Measurements from ENCODE around the gene IL32. TPM values are rescaled to one million over a fixed set of nuclear protein-coding genes. Genes with fewer than 3 reads are reported as not detected.

IL32 gene
- total RNA-seq, 2 experiments from 2014 or later, result 2,973 to 3,212 TPM

DNA sequence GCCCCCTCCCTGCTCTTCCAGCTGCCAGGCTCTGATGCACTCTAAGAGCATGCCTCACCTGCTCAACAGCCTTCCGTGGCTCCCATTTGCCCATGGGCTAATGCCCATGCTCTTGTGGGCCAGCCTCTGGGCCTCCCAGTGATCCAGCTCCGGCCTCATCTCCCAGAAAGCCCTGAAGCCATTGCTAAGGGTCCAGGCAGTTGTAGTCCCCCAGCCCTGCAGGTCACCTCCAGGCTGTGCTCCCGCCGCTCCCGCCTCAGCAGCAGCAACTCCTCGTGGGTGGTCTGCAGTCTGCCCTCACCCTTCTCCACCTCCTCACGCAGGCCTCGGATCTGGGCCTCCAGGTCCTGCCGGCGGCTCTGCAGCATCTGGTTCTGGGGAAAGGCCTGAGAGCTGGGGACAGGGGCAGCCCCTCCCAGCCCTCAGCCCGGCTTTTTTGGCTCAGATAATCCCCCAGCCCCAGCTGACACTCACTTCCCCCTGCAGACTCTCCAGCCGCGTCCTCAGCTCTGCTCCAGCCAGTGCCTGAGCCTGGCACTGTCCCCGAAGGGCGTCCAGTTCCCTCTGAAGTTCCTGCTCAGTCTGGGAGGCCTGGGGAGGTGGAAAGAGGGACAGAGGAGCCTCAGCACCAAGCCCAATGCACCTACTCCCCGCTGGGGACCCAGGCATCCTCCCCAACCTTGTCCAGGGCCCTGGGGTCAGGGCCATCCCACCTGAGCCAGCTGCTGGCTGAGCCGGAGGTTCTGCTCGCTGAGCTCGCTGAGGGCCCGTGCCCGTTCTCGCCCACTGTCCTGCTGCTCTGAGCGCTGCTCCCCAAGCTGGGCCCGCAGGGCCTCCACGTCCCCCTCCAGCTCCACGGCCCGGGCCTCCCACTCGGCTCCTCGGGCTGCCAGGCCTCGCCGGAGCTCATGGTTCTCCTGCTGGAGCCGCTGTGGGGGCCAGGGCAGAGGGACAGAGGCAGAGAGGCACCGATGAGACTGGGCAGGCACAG is 34.9 kb upstream of the IL32 start:
- peaks cover 16% of the 10 kb centered on the region for H3K36me3 Mint-ChIP-seq (ENCODE audit: low read depth)
- no peak overlapping the region for H3K27ac Mint-ChIP-seq
- DNase-seq, result no peak
- CTCF ChIA-PET, result interaction anchor here (0.6 to 9.5 kb wide), 15 partner anchors 9 to 589 kb away, joined by 3 to 119 read pairs (median 5); partner anchors contain the start of genes CLDN6, HCFC1R1, IL32 and MMP25
- H3K9me3 Mint-ChIP-seq, result no peaks in the 10 kb centered on the region
- peaks cover 54% of the 10 kb centered on the region for H3K27me3 Mint-ChIP-seq
- peak overlapping the region; percentile 60 for H3K4me3 Mint-ChIP-seq
- POLR2A ChIA-PET, result interaction anchor here (0.6 to 0.9 kb wide), 2 partner anchors 18 to 548 kb away, joined by 3 to 5 read pairs; no protein-coding TSS in a partner anchor
- peaks cover 33% of the 10 kb centered on the region for H3K4me1 Mint-ChIP-seq

DNA sequence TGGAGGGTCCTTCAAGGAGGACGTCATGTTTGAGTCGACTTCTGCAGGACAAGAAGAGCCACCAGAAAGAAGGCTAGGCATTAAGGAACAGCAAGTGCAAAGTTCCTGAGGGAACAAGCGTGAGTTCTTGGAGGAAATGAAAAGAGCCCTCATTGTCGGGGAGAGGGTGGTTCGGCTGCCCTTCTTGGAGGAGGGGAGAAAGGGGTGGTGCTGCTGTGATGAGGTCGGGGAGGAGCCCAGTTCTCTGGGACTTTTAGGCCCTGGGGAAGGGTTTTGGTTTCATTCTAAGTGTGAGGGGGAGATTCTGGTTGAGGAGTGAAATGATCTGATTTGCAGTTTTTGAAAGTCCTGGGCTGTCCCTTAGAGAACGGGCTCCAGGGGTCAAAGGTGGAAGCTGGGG is 32.8 kb upstream of the IL32 start:
- Mint-ChIP-seq H3K9me3 (no peaks in the 10 kb centered on the region), H3K4me1 (peaks cover 34% of the 10 kb centered on the region), H3K27ac (no peak overlapping the region), H3K27me3 (peaks cover 66% of the 10 kb centered on the region), H3K4me3 (no peak overlapping the region), H3K36me3 (ENCODE audit: low read depth) (peaks cover 2% of the 10 kb centered on the region)
- DNase-seq, result no peak
- CTCF ChIA-PET, result interaction anchor here (0.9 to 9.5 kb wide), 11 partner anchors 9 to 115 kb away, joined by 3 to 119 read pairs (median 7); partner anchors contain the start of genes CLDN6, HCFC1R1, IL32 and MMP25
- POLR2A ChIA-PET, result interaction anchor here (0.7 kb wide), 1 partner anchor 254 kb away, joined by 3 read pairs; no protein-coding TSS in a partner anchor

DNA sequence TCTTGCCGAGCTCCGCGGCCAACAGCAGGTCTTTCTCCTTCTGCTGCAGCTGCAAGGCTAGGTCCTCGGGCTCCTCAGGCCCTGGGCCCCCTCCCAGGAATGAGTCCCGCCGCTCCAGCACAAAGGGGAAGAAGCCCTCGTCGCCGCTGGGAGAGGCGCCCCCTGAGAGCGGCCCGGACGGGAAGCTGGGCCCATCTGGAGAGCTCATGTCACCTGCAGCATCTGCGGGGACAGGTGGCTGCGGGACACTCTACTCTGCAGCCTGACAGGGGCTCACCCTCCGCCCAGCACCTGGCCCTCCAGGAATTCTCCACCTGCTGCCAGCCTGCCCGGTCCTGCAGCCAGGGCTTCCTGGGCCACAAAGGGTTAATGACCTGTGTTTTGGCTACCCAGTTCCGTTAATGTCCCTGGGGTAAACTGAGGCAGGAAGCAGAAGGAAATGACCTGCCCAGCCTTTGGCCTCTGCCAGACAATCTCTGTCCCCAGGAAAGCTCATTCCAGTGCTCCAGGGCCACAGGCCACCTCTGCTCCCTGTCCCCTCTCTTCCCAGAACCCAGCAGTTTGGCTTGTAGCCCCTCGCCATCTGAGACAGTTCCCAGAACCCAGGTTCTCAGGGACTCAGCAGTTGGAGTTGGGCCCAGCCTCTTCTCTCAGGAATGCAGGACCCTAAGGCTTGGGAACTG is 30.0 kb upstream of the IL32 start:
- H3K27me3 Mint-ChIP-seq, result peaks cover 76% of the 10 kb centered on the region
- H3K4me3 Mint-ChIP-seq, result no peak overlapping the region
- H3K27ac Mint-ChIP-seq, result no peak overlapping the region
- ChIA-PET POLR2A (no interaction called here), CTCF (interaction anchor here (0.6 to 9.5 kb wide), 6 partner anchors 8 to 94 kb away, joined by 3 to 90 read pairs (median 5); partner anchors contain the start of genes CLDN6, HCFC1R1, IL32 and THOC6)
- peaks cover 2% of the 10 kb centered on the region for H3K36me3 Mint-ChIP-seq (ENCODE audit: low read depth)
- DNase-seq, result no peak
- H3K9me3 Mint-ChIP-seq, result no peaks in the 10 kb centered on the region
- H3K4me1 Mint-ChIP-seq, result peaks cover 16% of the 10 kb centered on the region

GRCh38 chr16:3035972-3036725 is 29.3 kb upstream of the IL32 start:
- Mint-ChIP-seq H3K36me3 (ENCODE audit: low read depth) (peaks cover 2% of the 10 kb centered on the region), H3K27me3 (peaks cover 78% of the 10 kb centered on the region), H3K4me3 (no peak overlapping the region), H3K4me1 (peaks cover 14% of the 10 kb centered on the region), H3K27ac (no peak overlapping the region), H3K9me3 (no peaks in the 10 kb centered on the region)
- no peak for DNase-seq
- CTCF ChIA-PET, result interaction anchor here (0.7 to 9.5 kb wide), 5 partner anchors 9 to 93 kb away, joined by 3 to 90 read pairs (median 7); partner anchors contain the start of genes CLDN6, HCFC1R1, IL32 and THOC6
- POLR2A ChIA-PET, result no interaction called here

DNA sequence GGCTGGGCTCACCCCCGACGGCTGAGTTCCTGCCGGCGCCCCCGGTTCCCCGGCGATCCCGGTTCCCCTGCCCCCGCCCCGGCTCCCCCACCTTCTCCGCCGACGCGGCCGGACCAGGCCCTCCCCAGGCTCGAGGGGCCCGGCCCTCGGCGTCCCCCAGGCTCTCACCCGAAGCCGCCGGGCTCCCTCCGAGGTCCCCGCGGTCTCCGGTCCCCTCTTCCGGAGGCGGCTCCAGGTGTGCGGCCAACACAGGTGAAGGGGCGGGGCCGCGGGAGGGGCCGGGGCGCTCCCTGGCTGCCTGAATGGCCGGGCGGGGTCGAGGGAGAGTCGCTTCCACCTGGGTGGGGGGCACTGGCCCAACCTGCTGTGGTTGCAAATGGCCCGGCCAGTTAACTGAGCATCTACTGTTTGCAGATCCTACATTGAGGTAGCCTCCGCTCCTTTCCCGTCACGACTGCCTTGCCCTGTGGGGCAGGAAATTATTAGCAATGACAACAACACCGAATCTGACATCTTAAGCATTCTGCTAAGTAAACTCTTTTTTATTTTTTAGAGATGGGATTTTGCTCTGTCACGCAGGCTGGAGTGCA is 28.6 kb upstream of the IL32 start, which contains the start of gene BICDL2:
TSS of gene BICDL2 (minus strand) at position 219 of the 590 bp plus-strand sequence. CDS start 1,448 bp downstream, outside the sequence.
- ChIA-PET POLR2A (no interaction called here), CTCF (interaction anchor here (0.7 to 9.5 kb wide), 7 partner anchors 7 to 504 kb away, joined by 3 to 119 read pairs (median 4); partner anchors contain the start of genes CLDN6, HCFC1R1, IL32 and THOC6)
- peaks cover 2% of the 10 kb centered on the region for H3K36me3 Mint-ChIP-seq (ENCODE audit: low read depth)
- no peak within 1 kb of the TSS for H3K27ac Mint-ChIP-seq
- no peak for DNase-seq
- H3K4me1 Mint-ChIP-seq, result peaks cover 11% of the 10 kb centered on the region
- no peaks in the 10 kb centered on the region for H3K9me3 Mint-ChIP-seq
- no peak within 1 kb of the TSS for H3K4me3 Mint-ChIP-seq
- H3K27me3 Mint-ChIP-seq, result peaks cover 78% of the 10 kb centered on the region

- ChIA-PET CTCF (interaction anchor here (0.7 to 9.4 kb wide), 5 partner anchors 8 to 502 kb away, joined by 3 to 119 read pairs (median 7); partner anchors contain the start of gene TNFRSF12A), POLR2A (no interaction called here)
- Mint-ChIP-seq H3K4me3 (no peak overlapping the region), H3K9me3 (no peaks in the 10 kb centered on the region), H3K27me3 (peaks cover 72% of the 10 kb centered on the region), H3K36me3 (ENCODE audit: low read depth) (peaks cover 2% of the 10 kb centered on the region), H3K27ac (no peak overlapping the region), H3K4me1 (peaks cover 6% of the 10 kb centered on the region)
- DNase-seq, result no peak
Measured at GRCh38 chr16:3038256-3038655, 27.2 kb upstream of the IL32 start.

GRCh38 chr16:3038896-3039295 is 26.5 kb upstream of the IL32 start:
- CTCF ChIA-PET, result interaction anchor here (0.7 to 9.4 kb wide), 6 partner anchors 9 to 93 kb away, joined by 3 to 119 read pairs (median 6); partner anchors contain the start of gene TNFRSF12A
- Mint-ChIP-seq H3K36me3 (ENCODE audit: low read depth) (peaks cover under 1% of the 10 kb centered on the region), H3K27me3 (peaks cover 70% of the 10 kb centered on the region), H3K9me3 (no peaks in the 10 kb centered on the region), H3K4me1 (peaks cover 6% of the 10 kb centered on the region), H3K27ac (no peak overlapping the region), H3K4me3 (no peak overlapping the region)
- no peak for DNase-seq
- POLR2A ChIA-PET, result no interaction called here

DNA sequence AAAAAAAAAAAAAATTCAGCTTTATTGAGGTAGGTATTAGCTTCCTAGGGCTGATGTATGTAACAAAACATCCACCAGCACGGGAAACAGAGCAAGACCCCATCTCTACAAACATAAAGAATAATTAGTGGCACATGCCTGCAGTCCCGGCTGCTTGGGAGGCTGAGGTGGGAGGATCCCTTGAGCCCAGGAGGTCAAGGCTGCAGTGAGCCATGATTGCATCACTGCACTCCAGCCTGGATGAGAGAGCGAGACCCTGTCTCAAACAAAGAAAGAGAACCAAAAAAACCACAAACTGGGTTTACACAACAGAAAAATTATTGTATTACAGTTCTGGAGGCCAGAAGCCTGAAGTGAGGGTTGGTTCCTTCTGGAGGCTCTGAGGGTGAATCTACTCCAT is 23.1 kb upstream of the IL32 start:
- Mint-ChIP-seq H3K9me3 (no peaks in the 10 kb centered on the region), H3K36me3 (ENCODE audit: low read depth) (peaks cover 1% of the 10 kb centered on the region), H3K4me3 (no peak overlapping the region), H3K27ac (no peak overlapping the region), H3K4me1 (peaks cover 12% of the 10 kb centered on the region), H3K27me3 (peaks cover 66% of the 10 kb centered on the region)
- POLR2A ChIA-PET, result no interaction called here
- DNase-seq, result no peak
- CTCF ChIA-PET, result interaction anchor here (0.6 to 9.4 kb wide), 4 partner anchors 12 to 139 kb away, joined by 3 to 119 read pairs (median 6); no protein-coding TSS in a partner anchor

- no peak overlapping the region for H3K27ac Mint-ChIP-seq
- peaks cover 27% of the 10 kb centered on the region for H3K4me1 Mint-ChIP-seq
- H3K27me3 Mint-ChIP-seq, result peaks cover 53% of the 10 kb centered on the region
- peaks cover 1% of the 10 kb centered on the region for H3K36me3 Mint-ChIP-seq (ENCODE audit: low read depth)
- no peak for DNase-seq
- H3K9me3 Mint-ChIP-seq, result no peaks in the 10 kb centered on the region
- ChIA-PET POLR2A (interaction anchor here (0.8 kb wide), 1 partner anchor 106 kb away, joined by 3 read pairs; no protein-coding TSS in a partner anchor), CTCF (interaction anchor here (0.6 to 9.4 kb wide), 6 partner anchors 14 to 140 kb away, joined by 3 to 119 read pairs (median 4); partner anchors contain the start of gene IL32)
- peak overlapping the region; percentile 76 for H3K4me3 Mint-ChIP-seq
Measured at GRCh38 chr16:3044708-3045107, 20.7 kb upstream of the IL32 start.

- POLR2A ChIA-PET, result interaction anchor here (0.5 kb wide), 1 partner anchor 520 kb away, joined by 3 read pairs; no protein-coding TSS in a partner anchor
- Mint-ChIP-seq H3K4me1 (peaks cover 38% of the 10 kb centered on the region), H3K27me3 (peaks cover 47% of the 10 kb centered on the region), H3K36me3 (ENCODE audit: low read depth) (peaks cover 5% of the 10 kb centered on the region), H3K9me3 (no peaks in the 10 kb centered on the region), H3K4me3 (peak within 1 kb of the TSS; percentile 76), H3K27ac (peak within 1 kb of the TSS; percentile 81)
- DNase-seq, result no peak
- CTCF ChIA-PET, result interaction anchor here (0.7 to 9.4 kb wide), 5 partner anchors 13 to 83 kb away, joined by 3 to 119 read pairs (median 3); no protein-coding TSS in a partner anchor
Measured at GRCh38 chr16:3045758-3046640, 19.4 kb upstream of the IL32 start, which contains the start of gene MMP25. Gene MMP25, plus strand, starts transcription at chr16:3046561. Its CDS starts 357 bp downstream, at chr16:3046918.
